ENCODE measurements around the gene HDAC8.
"Not testable (repeated sequence)": the region's sequence is repeated elsewhere in the genome, so short reads cannot be mapped to it uniquely, and the experiment has no call there.

Gene HDAC8

GRCh38 chrX:72572248-72573157 lies at the start of gene HDAC8:
Gene HDAC8 (minus strand): TSS chrX:72572843. CDS start chrX:72572761, 82 bp downstream.
- H3K27me3 ChIP-seq (ENCODE audit: control insufficient read depth, insufficient read depth, low read length): no peaks in the 10 kb centered on the region
- H3K4me1 ChIP-seq (ENCODE audit: control insufficient read depth, insufficient read depth, low read length): no peaks in the 10 kb centered on the region
- peak within 1 kb of the TSS; percentile 78 for H3K9ac ChIP-seq (ENCODE audit: low read length)
- no peaks in the 10 kb centered on the region for H3K36me3 ChIP-seq (ENCODE audit: control insufficient read depth, insufficient read depth, low read length)
- H3K4me3 ChIP-seq (ENCODE audit: low read length): peak within 1 kb of the TSS; percentile 86
- no peaks in the 10 kb centered on the region for H3K9me3 ChIP-seq (ENCODE audit: control insufficient read depth, low read length)

GRCh38 chrX:72621625-72622485 lies 49.2 kb upstream of the HDAC8 start:
- H3K9ac ChIP-seq (ENCODE audit: low read length): no peak overlapping the region
- no peak overlapping the region for H3K4me3 ChIP-seq (ENCODE audit: low read length)
- no peaks in the 10 kb centered on the region for H3K36me3 ChIP-seq (ENCODE audit: control insufficient read depth, insufficient read depth, low read length)
- H3K27me3 ChIP-seq (ENCODE audit: control insufficient read depth, insufficient read depth, low read length): no peaks in the 10 kb centered on the region
- H3K4me1 ChIP-seq (ENCODE audit: control insufficient read depth, insufficient read depth, low read length): peaks cover 15% of the 10 kb centered on the region
- no peaks in the 10 kb centered on the region for H3K9me3 ChIP-seq (ENCODE audit: control insufficient read depth, low read length)

- peaks cover 15% of the 10 kb centered on the region for H3K4me1 ChIP-seq (ENCODE audit: control insufficient read depth, insufficient read depth, low read length)
- no peak overlapping the region for H3K4me3 ChIP-seq (ENCODE audit: low read length)
- H3K9ac ChIP-seq (ENCODE audit: low read length): peak overlapping the region; percentile 61
- H3K9me3 ChIP-seq (ENCODE audit: control insufficient read depth, low read length): no peaks in the 10 kb centered on the region
- H3K36me3 ChIP-seq (ENCODE audit: control insufficient read depth, insufficient read depth, low read length): no peaks in the 10 kb centered on the region
- no peaks in the 10 kb centered on the region for H3K27me3 ChIP-seq (ENCODE audit: control insufficient read depth, insufficient read depth, low read length)
Measured at GRCh38 chrX:72621163-72621562, 48.5 kb upstream of the HDAC8 start.

- H3K9me3 ChIP-seq (ENCODE audit: control insufficient read depth, low read length): no peaks in the 10 kb centered on the region
- H3K4me1 ChIP-seq (ENCODE audit: control insufficient read depth, insufficient read depth, low read length): peaks cover 15% of the 10 kb centered on the region
- no peak overlapping the region for H3K4me3 ChIP-seq (ENCODE audit: low read length)
- H3K9ac ChIP-seq (ENCODE audit: low read length): peak overlapping the region; percentile 61
- H3K27me3 ChIP-seq (ENCODE audit: control insufficient read depth, insufficient read depth, low read length): no peaks in the 10 kb centered on the region
- H3K36me3 ChIP-seq (ENCODE audit: control insufficient read depth, insufficient read depth, low read length): no peaks in the 10 kb centered on the region
Measured at GRCh38 chrX:72620550-72621145, 48.0 kb upstream of the HDAC8 start.

- Histone ChIP-seq H3K4me3 (ENCODE audit: low read length) (no peak overlapping the region), H3K9me3 (ENCODE audit: control insufficient read depth, low read length) (no peaks in the 10 kb centered on the region), H3K36me3 (ENCODE audit: control insufficient read depth, insufficient read depth, low read length) (no peaks in the 10 kb centered on the region), H3K4me1 (ENCODE audit: control insufficient read depth, insufficient read depth, low read length) (no peaks in the 10 kb centered on the region), H3K9ac (ENCODE audit: low read length) (no peak overlapping the region), H3K27me3 (ENCODE audit: control insufficient read depth, insufficient read depth, low read length) (no peaks in the 10 kb centered on the region)
Measured at GRCh38 chrX:72609313-72609712, 36.7 kb upstream of the HDAC8 start.

GRCh38 chrX:72604705-72605104 lies 32.1 kb upstream of the HDAC8 start:
- no peaks in the 10 kb centered on the region for H3K9me3 ChIP-seq (ENCODE audit: control insufficient read depth, low read length)
- H3K9ac ChIP-seq (ENCODE audit: low read length): no peak overlapping the region
- H3K27me3 ChIP-seq (ENCODE audit: control insufficient read depth, insufficient read depth, low read length): no peaks in the 10 kb centered on the region
- H3K36me3 ChIP-seq (ENCODE audit: control insufficient read depth, insufficient read depth, low read length): no peaks in the 10 kb centered on the region
- no peaks in the 10 kb centered on the region for H3K4me1 ChIP-seq (ENCODE audit: control insufficient read depth, insufficient read depth, low read length)
- H3K4me3 ChIP-seq (ENCODE audit: low read length): no peak overlapping the region

- no peak overlapping the region for H3K4me3 ChIP-seq (ENCODE audit: low read length)
- H3K36me3 ChIP-seq (ENCODE audit: control insufficient read depth, insufficient read depth, low read length): no peaks in the 10 kb centered on the region
- H3K9me3 ChIP-seq (ENCODE audit: control insufficient read depth, low read length): no peaks in the 10 kb centered on the region
- no peaks in the 10 kb centered on the region for H3K4me1 ChIP-seq (ENCODE audit: control insufficient read depth, insufficient read depth, low read length)
- no peak overlapping the region for H3K9ac ChIP-seq (ENCODE audit: low read length)
- no peaks in the 10 kb centered on the region for H3K27me3 ChIP-seq (ENCODE audit: control insufficient read depth, insufficient read depth, low read length)
Measured at GRCh38 chrX:72604112-72604511, 31.5 kb upstream of the HDAC8 start.

- not testable (repeated sequence) for H3K36me3 ChIP-seq (ENCODE audit: control insufficient read depth, insufficient read depth, low read length); H3K27me3 ChIP-seq (ENCODE audit: control insufficient read depth, insufficient read depth, low read length); H3K4me3 ChIP-seq (ENCODE audit: low read length); H3K9me3 ChIP-seq (ENCODE audit: control insufficient read depth, low read length); H3K4me1 ChIP-seq (ENCODE audit: control insufficient read depth, insufficient read depth, low read length); H3K9ac ChIP-seq (ENCODE audit: low read length)
Measured at GRCh38 chrX:72591038-72591437, 18.4 kb upstream of the HDAC8 start.

GRCh38 chrX:72584163-72584562 lies 11.5 kb upstream of the HDAC8 start:
- Histone ChIP-seq H3K4me1 (ENCODE audit: control insufficient read depth, insufficient read depth, low read length) (no peaks in the 10 kb centered on the region), H3K36me3 (ENCODE audit: control insufficient read depth, insufficient read depth, low read length) (no peaks in the 10 kb centered on the region), H3K9ac (ENCODE audit: low read length) (no peak overlapping the region), H3K9me3 (ENCODE audit: control insufficient read depth, low read length) (no peaks in the 10 kb centered on the region), H3K4me3 (ENCODE audit: low read length) (no peak overlapping the region), H3K27me3 (ENCODE audit: control insufficient read depth, insufficient read depth, low read length) (no peaks in the 10 kb centered on the region)

- Histone ChIP-seq H3K9ac (ENCODE audit: low read length) (no peak overlapping the region), H3K4me1 (ENCODE audit: control insufficient read depth, insufficient read depth, low read length) (no peaks in the 10 kb centered on the region), H3K36me3 (ENCODE audit: control insufficient read depth, insufficient read depth, low read length) (no peaks in the 10 kb centered on the region), H3K27me3 (ENCODE audit: control insufficient read depth, insufficient read depth, low read length) (no peaks in the 10 kb centered on the region), H3K4me3 (ENCODE audit: low read length) (no peak overlapping the region), H3K9me3 (ENCODE audit: control insufficient read depth, low read length) (no peaks in the 10 kb centered on the region)
Measured at GRCh38 chrX:72576141-72576894, 3.7 kb upstream of the HDAC8 start.

- H3K36me3 ChIP-seq (ENCODE audit: control insufficient read depth, insufficient read depth, low read length): no peaks in the 10 kb centered on the region
- peak overlapping the region; percentile 78 for H3K9ac ChIP-seq (ENCODE audit: low read length)
Measured at GRCh38 chrX:72573158-72573511, 492 bp upstream of the HDAC8 start.

More at GRCh38 chrX:72573158-72573511, 492 bp upstream of the HDAC8 start:
- Histone ChIP-seq H3K9me3 (ENCODE audit: control insufficient read depth, low read length) (no peaks in the 10 kb centered on the region), H3K4me1 (ENCODE audit: control insufficient read depth, insufficient read depth, low read length) (no peaks in the 10 kb centered on the region), H3K27me3 (ENCODE audit: control insufficient read depth, insufficient read depth, low read length) (no peaks in the 10 kb centered on the region), H3K4me3 (ENCODE audit: low read length) (no peak overlapping the region)
